Measurements from ENCODE around the gene OR6B1.

Gene OR6B1

DNA sequence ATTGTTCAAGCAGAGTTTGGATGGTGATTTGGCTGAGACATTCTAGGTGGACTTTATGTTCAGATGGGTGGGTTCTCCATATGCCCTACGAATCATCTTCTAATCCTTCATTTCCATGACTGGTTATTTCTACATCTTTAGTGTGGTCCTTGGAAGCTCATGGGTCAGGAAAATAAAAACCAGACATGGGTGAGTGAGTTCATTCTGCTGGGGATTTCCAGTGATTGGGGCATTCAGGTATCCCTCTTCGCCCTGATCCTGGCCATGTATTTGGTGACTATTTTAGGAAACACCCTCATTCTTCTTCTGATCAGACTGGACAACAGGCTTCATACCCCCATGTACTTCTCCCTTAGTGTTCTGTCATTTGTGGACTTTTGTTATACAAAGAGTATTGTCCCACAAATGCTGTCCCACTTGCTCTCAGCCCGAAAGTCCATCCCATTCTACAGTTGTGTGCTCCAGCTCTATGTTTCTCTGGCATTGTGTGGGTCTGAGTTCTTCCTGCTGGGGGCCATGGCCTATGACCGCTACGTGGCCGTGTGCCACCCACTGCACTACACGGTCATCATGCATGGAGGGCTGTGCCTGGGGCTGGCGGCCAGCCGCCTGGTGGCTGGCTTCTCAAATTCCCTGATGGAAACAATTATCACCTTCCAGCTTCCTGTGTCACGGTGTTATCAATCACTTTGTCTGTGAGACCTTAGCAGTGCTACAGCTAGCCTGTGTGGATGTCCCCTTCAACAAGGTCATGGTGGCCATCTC is 19.2 kb upstream of the OR6B1 start:
- ATAC-seq (ENCODE audit: insufficient read depth, low read depth) = no peak
- Histone ChIP-seq H3K4me3 (ENCODE audit: low read depth in 1 of 2, low read length in 2 of 2) (no peak overlapping the region), H3K36me3 (ENCODE audit: insufficient read depth, low read length) (no peaks in the 10 kb centered on the region), H3K27ac (ENCODE audit: low read length) (no peak overlapping the region), H3K9ac (ENCODE audit: low read depth, low read length) (no peak overlapping the region), H3K79me2 (ENCODE audit: insufficient read depth, low read length) (no peaks in the 10 kb centered on the region), H2AFZ (ENCODE audit: low read depth, low read length) (no peak overlapping the region), H3K9me3 (ENCODE audit: insufficient read depth, low read length, severe bottlenecking) (no peaks in the 10 kb centered on the region), H4K20me1 (ENCODE audit: insufficient read depth, low read length) (no peaks in the 10 kb centered on the region), H3K4me2 (ENCODE audit: insufficient read depth, low read length) (no peak overlapping the region), H3K27me3 (ENCODE audit: insufficient read depth, low read length, poor library complexity) (no peaks in the 10 kb centered on the region), H3K4me1 (ENCODE audit: insufficient read depth, low read length) (no peaks in the 10 kb centered on the region)
- TF ChIP-seq, protein P1, sequence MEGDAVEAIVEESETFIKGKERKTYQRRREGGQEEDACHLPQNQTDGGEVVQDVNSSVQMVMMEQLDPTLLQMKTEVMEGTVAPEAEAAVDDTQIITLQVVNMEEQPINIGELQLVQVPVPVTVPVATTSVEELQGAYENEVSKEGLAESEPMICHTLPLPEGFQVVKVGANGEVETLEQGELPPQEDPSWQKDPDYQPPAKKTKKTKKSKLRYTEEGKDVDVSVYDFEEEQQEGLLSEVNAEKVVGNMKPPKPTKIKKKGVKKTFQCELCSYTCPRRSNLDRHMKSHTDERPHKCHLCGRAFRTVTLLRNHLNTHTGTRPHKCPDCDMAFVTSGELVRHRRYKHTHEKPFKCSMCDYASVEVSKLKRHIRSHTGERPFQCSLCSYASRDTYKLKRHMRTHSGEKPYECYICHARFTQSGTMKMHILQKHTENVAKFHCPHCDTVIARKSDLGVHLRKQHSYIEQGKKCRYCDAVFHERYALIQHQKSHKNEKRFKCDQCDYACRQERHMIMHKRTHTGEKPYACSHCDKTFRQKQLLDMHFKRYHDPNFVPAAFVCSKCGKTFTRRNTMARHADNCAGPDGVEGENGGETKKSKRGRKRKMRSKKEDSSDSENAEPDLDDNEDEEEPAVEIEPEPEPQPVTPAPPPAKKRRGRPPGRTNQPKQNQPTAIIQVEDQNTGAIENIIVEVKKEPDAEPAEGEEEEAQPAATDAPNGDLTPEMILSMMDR (IDR thresholded peaks at IDR 0.05; ENCODE audit: borderline replicate concordance, extremely low read depth, low read length, poor library complexity, severe bottlenecking) = no peak
- no peak for TF ChIP-seq EZH2 (IDR thresholded peaks at IDR 0.05; ENCODE audit: borderline replicate concordance, low read depth, low read length, severe bottlenecking)
- DNase-seq = no peak

DNA sequence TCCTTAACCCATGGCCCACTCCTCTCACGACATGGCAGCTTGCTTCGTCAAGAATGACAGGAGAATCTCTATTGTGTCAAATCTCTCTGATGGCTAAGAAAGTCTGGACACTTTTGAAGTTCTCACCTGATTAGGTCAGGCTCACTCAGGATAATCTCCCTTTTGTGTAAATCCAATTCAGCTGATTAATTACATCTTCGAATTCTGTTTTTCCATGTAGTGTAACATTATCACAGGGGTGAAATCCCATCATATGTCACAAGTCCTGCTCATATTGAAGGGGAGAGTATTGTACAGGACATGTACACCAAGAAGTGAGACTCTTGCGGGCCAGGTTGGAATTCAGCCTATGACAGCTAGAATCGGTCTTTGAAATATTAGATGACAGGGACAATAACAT is 16.2 kb upstream of the OR6B1 start:
- TF ChIP-seq EZH2 (IDR thresholded peaks at IDR 0.05; ENCODE audit: borderline replicate concordance, low read depth, low read length, severe bottlenecking) = no peak
- TF ChIP-seq, protein P1 (IDR thresholded peaks at IDR 0.05; ENCODE audit: borderline replicate concordance, extremely low read depth, low read length, poor library complexity, severe bottlenecking) = no peak
- no peak for DNase-seq
- Histone ChIP-seq H3K27ac (ENCODE audit: low read length) (no peak overlapping the region), H3K27me3 (ENCODE audit: insufficient read depth, low read length, poor library complexity) (no peaks in the 10 kb centered on the region), H3K4me1 (ENCODE audit: insufficient read depth, low read length) (0 out of 2 replicates have a peak, but pooled peaks cover 6% of the 10 kb centered on the region), H3K9ac (ENCODE audit: low read depth, low read length) (no peak overlapping the region), H3K79me2 (ENCODE audit: insufficient read depth, low read length) (no peaks in the 10 kb centered on the region), H2AFZ (ENCODE audit: low read depth, low read length) (no peak overlapping the region), H3K36me3 (ENCODE audit: insufficient read depth, low read length) (no peaks in the 10 kb centered on the region), H4K20me1 (ENCODE audit: insufficient read depth, low read length) (no peaks in the 10 kb centered on the region), H3K4me3 (ENCODE audit: low read depth in 1 of 2, low read length in 2 of 2) (no peak overlapping the region), H3K9me3 (ENCODE audit: insufficient read depth, low read length, severe bottlenecking) (no peaks in the 10 kb centered on the region), H3K4me2 (ENCODE audit: insufficient read depth, low read length) (no peak overlapping the region)
- ATAC-seq (ENCODE audit: insufficient read depth, low read depth) = no peak

DNA sequence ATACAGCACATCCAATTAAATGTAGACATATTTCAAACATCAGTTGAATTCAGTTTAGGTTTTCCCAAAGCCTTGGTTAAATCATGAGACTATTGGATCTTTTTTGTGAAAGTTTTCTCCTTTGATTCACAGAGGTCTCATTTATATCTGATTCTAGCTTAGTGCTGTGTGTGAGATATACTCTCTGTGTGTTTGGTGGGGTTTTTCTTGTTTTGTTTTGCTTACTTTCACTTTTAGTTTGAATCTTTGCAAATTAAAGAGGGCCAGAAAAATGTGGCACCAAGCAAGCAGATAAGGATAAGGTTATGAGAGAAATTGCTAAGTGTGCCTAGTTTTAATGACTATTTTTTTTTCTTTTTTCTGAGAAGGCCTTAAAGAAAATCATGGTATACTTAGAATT is 12.6 kb upstream of the OR6B1 start:
- Histone ChIP-seq H3K9me3 (ENCODE audit: insufficient read depth, low read length, severe bottlenecking) (no peaks in the 10 kb centered on the region), H3K4me2 (ENCODE audit: insufficient read depth, low read length) (no peak overlapping the region), H3K9ac (ENCODE audit: low read depth, low read length) (no peak overlapping the region), H3K27me3 (ENCODE audit: insufficient read depth, low read length, poor library complexity) (no peaks in the 10 kb centered on the region), H2AFZ (ENCODE audit: low read depth, low read length) (0 out of 2 replicates have a peak overlapping the region, but pooled peaks have one; percentile 2), H3K4me3 (ENCODE audit: low read depth in 1 of 2, low read length in 2 of 2) (no peak overlapping the region), H3K36me3 (ENCODE audit: insufficient read depth, low read length) (no peaks in the 10 kb centered on the region), H3K79me2 (ENCODE audit: insufficient read depth, low read length) (no peaks in the 10 kb centered on the region), H3K27ac (ENCODE audit: low read length) (no peak overlapping the region), H4K20me1 (ENCODE audit: insufficient read depth, low read length) (no peaks in the 10 kb centered on the region), H3K4me1 (ENCODE audit: insufficient read depth, low read length) (0 out of 2 replicates have a peak, but pooled peaks cover 6% of the 10 kb centered on the region)
- ATAC-seq (ENCODE audit: insufficient read depth, low read depth) (peak; percentile 48; the same call in 1 of the 3 replicates), DNase-seq (no peak)
- TF ChIP-seq EZH2 (IDR thresholded peaks at IDR 0.05; ENCODE audit: borderline replicate concordance, low read depth, low read length, severe bottlenecking) = no peak
- TF ChIP-seq, protein P1 (IDR thresholded peaks at IDR 0.05; ENCODE audit: borderline replicate concordance, extremely low read depth, low read length, poor library complexity, severe bottlenecking) = no peak
